IPS-NIHi7 (cell line): ENCODE data around the gene NEDD4L.
A peak's percentile ranks its signal among the peaks of the same experiment; 100 is the strongest.
"Not testable (repeated sequence)": the region's sequence is repeated elsewhere in the genome, so short reads cannot be mapped to it uniquely, and the experiment has no call there.

Experiments used
- DNase-seq: peaks from one replicate; pipeline ENCODE4 v3.0.0; 2012; ENCODE audit warnings: mixed read lengths; ENCODE audit errors: extremely low spot score

The NEDD4L gene

DNA sequence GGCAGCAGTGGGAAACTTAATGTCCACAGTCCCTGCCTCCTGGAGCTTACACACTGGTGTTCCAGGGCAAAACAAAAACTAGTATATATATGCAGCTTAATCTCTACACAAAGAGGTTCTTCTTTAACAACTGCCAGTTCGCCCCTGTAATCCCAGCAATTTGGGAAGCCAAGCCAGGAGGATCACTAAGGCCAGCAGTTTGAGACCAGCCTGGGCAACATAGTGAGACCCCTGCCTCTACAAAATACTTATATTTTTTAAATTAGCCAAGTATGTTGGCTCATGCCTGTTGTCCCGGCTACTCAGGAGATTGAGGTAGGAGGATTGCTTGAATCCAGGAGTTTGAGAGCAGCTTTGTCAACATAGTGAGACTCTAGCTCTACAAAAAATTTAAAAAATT lies 17.2 kb upstream of the NEDD4L start:
- no peak for DNase-seq

DNA sequence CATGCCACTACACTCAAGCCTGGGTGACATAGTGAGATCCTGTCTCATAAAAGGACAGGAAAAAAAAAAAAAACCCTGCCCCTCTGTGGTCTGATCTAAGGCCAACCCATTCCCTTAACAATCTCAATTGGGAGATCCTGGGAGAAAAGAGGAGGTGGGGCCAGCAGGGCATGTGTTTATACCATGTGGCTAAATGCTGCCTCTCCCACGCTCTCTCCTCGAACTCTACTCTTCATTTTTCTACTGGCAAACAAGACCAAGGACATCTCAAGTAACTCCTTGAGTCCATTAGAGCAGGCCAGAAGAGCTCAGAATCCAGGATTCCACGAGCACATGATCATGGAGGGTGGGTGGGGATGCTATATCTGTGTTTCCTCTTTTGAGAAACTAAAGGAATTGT lies 16.7 kb upstream of the NEDD4L start:
- DNase-seq: no peak

DNA sequence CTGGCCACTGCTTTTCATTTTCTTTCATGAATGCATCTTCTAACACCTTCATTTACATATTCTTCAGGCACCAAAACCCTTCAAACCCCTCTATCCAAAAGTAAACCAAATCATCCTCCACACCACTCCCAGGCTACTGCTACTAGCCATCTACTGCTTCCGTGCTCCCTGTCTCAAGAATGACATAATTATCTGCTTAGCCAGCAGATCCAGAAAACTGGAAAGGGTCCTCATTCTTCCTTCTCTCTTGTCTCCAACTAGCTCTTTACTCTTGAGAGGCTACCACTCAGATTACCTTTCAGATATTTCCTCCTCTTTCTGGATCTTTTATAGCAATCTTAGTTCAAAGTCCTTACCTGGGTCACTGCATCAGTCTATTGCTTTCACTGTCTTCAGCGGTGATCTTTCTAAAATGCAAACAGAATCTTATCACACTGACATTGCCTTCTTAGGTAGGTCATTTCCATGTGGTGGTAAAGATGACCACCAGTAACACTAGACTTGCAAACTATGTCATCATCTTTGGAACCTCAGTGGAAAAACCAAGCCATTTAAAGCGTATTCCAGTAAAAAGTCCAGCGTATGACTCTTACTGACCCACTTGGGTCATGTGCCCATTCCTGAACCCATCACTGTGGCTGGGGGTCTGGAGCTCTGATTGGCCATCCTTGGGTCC lies 15.8 kb upstream of the NEDD4L start:
- DNase-seq: no peak

DNA sequence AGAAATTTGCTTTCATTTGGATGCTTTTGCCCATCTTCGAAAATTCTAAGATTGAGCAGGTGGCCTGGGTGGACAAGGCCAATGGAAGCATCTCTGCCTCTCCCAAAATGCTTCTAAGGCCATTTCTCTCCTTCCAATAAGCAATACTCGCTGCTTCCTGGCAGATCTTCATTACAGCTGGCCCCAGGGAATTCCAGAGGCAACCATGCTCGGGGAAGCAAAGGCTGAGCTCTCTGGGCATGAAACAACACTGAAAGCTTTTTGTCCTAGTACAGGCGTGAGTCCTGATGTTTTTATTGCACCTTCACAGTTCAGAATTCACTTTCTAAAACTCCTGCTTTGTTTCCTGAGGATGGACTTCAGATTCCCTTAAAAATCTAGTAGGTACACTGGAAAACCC lies 11.8 kb upstream of the NEDD4L start:
- no peak for DNase-seq

DNA sequence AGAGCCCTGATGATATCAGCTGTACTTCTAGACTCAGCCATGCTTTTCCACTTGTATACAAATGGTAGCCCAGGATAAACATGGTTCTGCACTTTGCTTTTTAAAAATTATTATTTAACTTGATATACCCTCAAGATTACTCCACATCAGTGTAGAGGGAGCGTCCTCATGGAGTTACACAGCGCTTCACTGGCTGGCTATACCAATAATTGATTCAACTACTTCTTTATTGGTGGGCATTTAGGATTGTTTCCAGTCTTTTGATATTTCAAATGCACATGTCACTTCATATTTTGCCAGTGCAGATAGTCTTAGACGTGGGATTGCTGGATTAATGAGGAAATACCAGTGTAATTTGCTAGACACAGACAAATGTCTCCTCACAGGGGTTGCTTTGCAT lies 10.8 kb upstream of the NEDD4L start:
- DNase-seq: no peak

DNA sequence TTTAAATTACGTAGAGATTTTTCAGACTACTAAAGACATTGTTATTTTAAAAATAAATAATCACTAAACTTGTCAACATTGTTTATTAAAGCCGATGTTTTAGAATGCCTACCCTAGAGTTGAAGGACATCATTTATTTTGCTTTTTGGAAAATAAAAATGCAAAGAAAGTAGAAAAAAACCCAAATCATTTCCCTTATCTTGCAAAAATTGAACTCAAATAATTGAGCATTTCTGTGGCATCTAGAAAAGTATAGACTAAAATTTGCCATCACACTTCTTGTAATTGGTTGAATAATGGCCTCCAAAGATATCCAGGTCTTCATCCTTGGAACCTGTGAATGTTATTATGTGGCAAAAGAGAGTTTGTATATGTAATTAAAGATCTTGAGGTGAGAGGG lies 9.7 kb upstream of the NEDD4L start:
- DNase-seq: no peak

DNA sequence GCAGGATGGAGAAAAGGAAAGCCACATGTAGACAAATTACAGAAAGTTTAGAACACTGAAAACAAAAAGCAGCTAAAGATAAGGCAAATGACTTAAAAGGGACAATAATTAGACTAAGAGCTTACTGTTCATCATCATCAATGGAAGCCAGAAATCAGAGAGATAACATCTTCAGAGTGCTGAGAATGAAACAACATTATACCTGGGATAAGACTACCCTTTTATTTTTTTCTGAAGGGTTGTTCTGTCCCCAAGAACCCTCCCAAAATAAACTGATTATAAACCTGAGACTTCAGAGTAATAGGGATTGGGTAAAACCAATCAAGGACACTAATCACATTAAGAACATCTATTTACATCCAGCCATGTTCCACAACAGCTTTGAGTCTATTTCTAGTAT lies 6.9 kb upstream of the NEDD4L start:
- no peak for DNase-seq

DNA sequence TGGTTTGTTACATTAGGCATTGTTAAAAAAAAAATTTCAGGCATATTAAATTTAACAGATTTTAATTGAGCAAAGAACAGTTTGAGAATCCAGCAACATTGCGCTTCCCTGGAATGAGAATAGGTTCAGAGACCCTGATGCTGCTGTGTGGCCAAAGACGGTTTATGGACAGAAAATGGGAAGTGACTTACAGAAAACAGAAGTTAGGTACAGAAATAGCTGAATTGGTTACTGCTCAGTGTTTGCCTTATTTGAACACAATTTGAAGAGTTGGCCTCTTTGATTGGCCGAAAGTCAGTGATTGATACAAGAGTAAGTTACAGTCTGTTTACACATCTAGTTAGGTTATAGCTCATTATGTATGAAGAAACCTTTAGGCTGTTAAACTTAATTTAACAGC lies 6.0 kb upstream of the NEDD4L start:
- no peak for DNase-seq

DNA sequence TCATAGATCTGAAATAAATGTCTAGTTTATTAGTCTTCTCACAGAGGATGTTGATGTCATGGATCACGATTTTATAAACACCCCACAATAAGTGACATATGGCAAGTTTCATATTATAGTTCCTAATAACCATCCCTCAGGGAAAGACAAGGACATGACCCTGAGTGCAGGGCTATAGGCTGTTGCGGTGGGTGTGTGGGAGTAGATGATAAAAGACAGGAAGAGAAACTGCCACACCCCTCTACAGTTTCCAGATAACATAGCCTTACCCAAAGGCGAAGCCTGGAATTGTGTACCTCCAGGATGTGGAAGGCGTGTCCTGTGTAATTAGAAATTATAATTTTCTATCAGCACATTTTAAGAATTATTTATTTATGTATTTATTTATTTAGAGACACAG lies 2.4 kb upstream of the NEDD4L start:
- DNase-seq: no peak

DNA sequence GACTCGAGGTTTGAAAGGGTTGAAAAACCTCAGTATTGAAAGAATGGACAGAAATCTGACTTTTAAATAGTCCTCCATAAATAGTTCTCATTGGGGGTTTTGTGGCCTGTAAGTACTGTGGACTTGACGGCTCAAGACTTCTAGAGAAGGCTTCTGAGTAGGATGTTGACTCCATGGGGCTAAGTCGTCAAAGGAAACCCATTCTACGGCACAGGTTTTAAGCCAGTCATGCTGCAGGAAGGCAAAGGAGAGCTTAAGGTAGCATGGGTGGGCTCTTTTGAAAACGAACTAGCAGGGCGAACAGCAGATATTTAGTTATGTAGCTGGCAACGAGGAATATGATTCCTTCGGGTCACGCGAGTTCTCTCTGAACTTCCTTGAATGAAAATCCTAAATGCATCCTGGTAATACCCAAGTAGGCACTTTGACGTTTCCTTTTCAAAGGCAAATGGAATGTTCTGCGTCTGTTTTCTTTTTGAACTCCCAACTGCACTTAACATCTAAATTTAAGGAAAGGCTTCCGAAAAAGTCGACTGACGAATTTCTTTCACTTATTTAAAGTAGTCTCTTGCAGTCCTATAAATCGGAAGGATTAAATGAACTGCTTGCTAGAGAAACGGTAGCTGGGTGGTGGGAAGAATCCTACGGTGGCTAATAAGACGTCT lies 1.1 kb upstream of the NEDD4L start:
- no peak for DNase-seq

DNA sequence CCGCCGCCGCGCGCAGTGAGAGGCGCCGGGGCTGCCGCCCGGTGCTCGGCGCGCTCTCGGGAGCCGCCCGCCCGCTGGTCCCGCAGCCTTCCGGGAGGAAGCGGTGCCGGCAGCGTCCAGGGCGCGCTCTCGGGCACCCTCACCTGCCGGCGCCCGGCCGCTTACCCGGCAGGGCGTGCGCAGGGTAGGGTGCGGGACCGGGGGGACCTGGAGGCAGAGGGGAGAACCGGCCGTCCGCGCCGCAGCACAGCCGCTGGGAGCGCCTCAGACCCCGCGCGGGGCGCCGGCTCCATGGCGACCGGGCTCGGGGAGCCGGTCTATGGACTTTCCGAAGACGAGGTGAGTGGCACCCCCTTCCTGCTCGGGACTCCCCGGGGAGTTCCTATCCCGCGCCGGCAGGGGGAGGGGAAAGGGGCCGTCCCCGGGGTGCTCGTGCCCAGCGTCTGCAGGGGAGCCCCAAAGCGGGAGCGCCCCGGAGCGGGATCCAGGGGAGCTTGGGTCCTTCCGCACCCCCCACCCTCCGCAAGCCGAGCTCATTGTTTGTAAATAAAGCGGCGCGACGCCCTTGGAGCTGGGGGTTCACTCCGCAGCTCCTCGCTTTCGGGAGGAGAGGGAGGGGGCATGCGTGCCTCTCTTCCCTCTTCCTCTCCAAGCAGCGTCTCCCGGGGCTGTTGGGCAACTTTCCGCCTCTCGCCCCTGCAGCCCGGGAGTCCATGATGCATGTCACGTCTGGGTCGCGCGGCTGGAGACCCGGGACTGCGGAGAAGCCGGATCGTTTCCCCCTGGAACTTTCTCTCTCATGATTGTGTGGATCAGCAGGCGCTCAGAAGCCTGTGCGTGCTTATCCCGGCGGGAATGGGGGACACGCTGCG lies 580 bp downstream of the NEDD4L start:
- peak; percentile 36 for DNase-seq

DNA sequence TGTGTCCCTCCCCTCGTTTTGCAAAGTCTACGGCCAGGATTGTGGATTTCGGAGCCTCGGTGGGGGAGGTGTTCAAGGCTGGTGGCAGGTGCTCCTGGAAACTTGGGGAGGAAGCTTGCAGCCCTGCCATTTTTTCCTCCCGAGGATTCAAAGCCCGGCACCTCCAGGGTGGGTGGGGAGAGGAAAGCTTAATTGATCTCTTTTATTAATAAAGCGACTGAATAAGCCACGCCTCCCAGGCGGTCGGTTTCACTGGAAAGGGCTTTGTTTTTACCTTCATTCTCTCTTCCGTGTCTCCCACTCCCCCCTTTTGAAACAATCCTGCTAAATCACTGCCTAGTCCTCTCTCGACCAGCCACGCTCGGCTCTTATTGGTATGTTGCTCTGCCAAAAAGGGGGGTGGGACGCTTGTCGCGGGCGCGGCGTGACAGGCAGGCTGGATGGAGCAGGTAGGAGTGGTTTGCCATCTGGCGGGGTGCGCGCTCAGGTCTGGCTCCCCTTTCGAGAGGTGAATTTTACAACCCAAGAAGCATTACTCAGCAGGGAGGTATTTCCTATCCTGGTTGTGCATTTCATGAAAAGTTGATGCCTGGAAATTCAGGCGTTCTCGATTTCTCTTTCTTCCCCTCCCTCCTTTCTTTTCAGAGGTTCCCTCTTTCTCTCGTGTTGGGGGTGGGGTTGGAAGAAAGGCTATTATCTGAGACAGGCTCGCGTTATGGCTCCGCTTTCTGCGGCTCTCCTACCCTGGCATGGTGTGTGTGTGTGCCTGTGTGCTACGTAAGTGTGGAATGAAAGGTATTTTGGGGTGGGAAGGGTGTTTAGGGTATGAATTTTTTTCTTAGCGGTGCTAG lies 1.4 kb downstream of the NEDD4L start:
- DNase-seq: peak; percentile 31

DNA sequence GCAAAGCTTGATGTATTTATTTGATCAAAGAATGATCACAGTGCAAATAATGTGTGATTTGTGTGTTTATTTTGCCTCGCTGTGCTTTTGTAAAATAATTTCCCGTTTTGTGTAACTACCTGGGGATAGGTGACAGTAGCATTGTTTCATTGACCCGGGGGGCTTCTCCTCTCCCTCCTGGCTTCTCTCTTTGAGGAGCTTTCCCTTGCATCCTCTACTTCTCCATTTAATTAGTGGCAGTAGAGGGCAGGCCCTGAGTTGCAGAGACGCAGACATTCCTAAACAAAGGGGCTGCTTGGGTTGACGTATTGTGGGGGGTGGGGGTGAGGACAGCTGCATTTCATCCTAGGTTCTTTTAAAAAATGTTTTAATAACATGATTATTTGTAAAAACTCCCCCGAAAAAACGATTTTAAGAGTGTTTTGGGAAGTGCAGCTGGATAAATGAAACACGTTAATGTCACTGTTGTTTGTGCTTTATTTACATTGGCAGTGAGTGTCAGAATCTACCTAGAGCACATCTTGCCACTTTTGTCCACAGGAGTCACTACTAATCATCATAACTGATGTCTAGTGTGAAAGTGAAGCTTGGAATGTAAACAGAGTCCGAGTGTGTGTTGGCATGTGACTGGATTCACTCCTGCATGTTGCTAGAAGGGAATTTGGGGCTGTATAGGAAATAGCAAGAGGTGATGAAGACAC lies 2.2 kb downstream of the NEDD4L start:
- peak; percentile 21 for DNase-seq

DNA sequence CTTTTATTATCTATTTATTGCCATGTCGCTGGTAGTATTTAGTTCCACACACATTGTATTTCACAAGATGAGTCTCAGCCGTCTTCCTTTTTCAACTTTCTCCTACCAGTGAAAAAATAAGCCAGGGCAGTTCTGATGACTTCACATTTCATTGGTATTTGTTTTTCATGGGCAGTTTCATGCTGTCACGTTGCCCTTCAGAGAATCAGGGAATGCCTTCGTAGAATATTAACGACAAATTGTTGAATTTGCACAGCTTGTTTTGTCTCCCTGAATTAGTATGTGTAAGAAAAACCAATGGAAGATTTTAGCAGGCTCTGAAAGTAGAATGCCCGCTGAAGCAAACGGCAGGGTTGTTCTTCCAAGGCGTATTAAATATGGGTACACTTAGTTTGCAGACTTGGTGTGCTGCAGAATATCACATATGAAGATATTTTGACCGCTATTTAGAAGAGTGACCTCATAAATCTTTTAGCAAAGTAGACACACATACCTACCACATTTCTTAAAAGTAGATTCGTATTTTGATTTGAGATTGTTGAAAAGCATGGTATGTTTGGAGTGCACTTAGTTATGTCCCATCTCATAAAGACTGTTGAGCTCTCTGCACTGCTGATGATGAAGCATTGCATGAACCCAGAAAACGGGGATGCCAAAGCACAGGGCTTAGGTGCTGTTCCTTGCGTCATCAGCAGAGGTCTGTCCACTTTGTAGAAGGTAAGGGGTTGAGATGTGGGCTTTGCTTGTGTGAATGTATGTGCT lies 2.9 kb downstream of the NEDD4L start:
- no peak for DNase-seq

DNA sequence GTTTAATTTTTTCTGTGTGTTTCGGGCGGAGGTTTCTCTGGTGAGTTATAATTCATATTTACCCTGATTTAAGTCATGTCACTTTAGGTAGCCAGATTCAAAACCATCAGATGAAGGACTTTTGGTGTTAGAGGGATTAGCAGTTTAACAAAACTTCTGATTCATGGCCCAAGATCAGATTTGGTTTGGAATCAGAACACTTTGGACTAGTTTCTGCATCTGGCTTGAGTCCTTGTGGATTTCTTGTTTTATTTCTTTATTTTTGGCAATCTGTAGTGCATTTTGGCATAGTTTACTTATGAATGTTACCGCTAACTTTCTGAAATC lies 3.5 kb downstream of the NEDD4L start:
- no peak for DNase-seq

DNA sequence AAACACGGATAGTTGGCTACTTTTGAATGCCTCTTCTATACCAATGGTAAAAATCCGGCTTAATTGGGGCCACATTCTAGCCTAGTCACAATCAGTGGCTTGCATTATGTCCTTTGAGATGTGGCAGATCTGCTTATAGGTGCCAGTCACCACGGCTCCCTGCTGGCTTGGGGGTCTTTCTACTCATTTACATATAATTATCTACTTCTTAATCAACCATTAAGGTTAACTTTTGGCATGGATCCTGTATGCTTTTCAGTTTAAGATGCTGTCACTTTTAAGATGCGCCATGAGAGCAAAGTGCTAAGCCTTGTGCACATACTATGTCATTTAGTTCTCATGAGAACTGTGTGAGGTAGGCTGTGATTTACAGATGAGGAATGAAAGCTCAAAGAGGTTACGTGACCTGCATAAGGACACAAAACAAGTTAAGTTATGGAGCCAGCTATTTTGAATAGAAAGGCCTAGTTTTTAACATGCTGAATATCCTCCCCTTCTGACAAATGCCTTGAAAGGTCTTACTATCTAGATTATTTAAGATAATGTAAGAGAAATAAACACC lies 4.1 kb downstream of the NEDD4L start:
- DNase-seq: no peak

DNA sequence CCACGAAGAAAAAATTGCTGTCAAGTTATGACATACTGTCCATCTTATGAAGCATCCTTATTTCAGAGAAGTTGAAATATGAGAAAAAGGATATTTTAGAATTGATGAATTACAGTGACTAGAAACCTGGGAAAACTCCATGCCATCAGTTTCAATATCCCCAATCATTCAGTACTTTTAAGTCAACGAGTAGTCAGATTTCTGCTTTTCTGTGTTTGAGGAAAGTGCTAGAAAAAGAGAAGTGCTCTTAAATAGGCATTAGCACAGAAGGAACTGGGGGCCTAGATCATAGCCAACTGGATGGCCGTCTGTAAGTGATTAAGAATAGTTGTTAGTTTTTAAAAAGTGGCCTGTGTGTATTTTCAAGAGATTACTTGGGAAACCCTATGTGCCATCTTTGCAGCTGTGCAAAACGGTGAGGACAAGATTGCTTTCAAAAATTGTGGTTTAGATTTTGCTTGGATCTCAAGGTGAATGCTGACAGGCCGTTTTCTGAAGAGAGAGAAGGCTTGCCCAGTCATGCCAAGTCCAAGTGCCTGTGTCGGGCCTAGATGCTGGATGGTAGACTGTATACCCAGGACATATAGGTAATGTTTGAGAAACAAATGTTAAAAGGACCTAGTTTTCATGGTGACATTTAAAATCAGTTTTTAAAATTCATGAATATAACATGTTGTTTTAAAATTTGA lies 5.1 kb downstream of the NEDD4L start:
- no peak for DNase-seq

DNA sequence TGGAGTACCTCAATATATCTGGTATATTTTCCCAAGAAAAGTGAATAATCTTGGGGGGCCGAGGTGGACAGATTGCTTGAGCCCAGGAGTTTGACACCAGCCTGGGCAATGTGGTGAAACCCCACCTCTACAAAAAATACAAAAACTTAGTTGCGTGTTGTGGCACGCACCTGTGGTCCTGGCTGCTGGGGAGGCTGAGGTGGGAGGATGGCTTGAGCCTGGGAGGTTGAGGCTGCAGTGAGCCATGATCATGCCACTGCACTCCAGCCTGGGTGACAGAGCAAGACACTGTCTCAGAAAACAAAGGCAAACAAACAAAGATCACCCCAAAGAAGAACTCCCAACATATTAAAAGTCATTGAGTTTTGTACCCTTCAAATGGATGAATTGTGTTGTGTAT lies 6.9 kb downstream of the NEDD4L start:
- DNase-seq: not testable (repeated sequence)

DNA sequence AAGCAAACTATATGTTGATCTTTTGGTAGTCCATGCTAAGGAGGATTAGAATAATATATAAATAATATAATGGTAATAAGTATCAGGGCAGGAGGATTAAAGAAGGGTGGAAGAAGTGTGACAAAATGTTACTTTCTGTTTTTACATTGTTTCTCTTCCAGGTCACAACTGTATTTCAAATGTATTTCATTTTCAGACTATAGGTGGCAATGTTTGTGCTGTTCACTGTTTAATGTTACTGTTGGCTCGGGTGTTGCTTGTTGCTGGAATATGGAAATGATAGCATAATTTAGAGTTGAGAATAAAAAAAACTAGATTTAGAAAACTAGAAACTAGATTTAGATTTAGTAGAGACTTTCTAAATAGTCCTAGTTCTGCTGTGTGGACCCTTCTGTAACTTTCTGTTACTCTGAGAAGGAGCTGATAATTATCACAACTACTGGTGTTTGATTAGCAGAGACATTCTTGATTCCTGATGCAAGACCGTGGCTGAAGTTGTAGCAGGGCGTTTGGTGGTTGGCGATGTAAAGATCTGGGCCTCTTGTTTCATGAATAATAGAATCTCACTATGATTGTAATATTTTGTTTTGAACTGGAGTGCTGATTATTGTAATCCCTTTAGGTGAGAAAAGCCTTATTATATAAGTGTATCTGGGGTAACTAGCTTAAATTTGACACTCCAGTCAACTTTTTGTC lies 7.9 kb downstream of the NEDD4L start:
- no peak for DNase-seq
